ENCODE measurements around the gene SMC1B.
A peak's percentile ranks its signal among the peaks of the same experiment; 100 is the strongest.
"Not testable (repeated sequence)": the region's sequence is repeated elsewhere in the genome, so short reads cannot be mapped to it uniquely, and the experiment has no call there.

The SMC1B gene

GRCh38 chr22:45331486-45331885, 81.9 kb downstream of the SMC1B start:
- no peak for TF ChIP-seq CTCF (IDR thresholded peaks at IDR 0.05; ENCODE audit: insufficient read depth, low read depth, low read length, missing control alignments)
- no peak overlapping the region for H3K4me3 ChIP-seq (ENCODE audit: low read length)
- no peak for DNase-seq (ENCODE audit: low read depth)

GRCh38 chr22:45330548-45330947, 82.9 kb downstream of the SMC1B start:
- TF ChIP-seq CTCF (IDR thresholded peaks at IDR 0.05; ENCODE audit: insufficient read depth, low read depth, low read length, missing control alignments), result no peak

GRCh38 chr22:45329530-45329936, 83.9 kb downstream of the SMC1B start:
- H3K4me3 ChIP-seq (ENCODE audit: low read length), result no peak overlapping the region
- no peak for DNase-seq (ENCODE audit: low read depth)
- no peak for TF ChIP-seq CTCF (IDR thresholded peaks at IDR 0.05; ENCODE audit: insufficient read depth, low read depth, low read length, missing control alignments)

More at GRCh38 chr22:45330548-45330947, 82.9 kb downstream of the SMC1B start:
- DNase-seq (ENCODE audit: low read depth), result no peak
- H3K4me3 ChIP-seq (ENCODE audit: low read length), result no peak overlapping the region

- TF ChIP-seq CTCF (IDR thresholded peaks at IDR 0.05; ENCODE audit: insufficient read depth, low read depth, low read length, missing control alignments), result no peak
- no peak overlapping the region for H3K4me3 ChIP-seq (ENCODE audit: low read length)
- no peak for DNase-seq (ENCODE audit: low read depth)
Measured at GRCh38 chr22:45328822-45329529, 84.4 kb downstream of the SMC1B start.

GRCh38 chr22:45328261-45328660, 85.1 kb downstream of the SMC1B start:
- not testable (repeated sequence) for H3K4me3 ChIP-seq (ENCODE audit: low read length); DNase-seq (ENCODE audit: low read depth)

GRCh38 chr22:45324311-45324711, 89.1 kb downstream of the SMC1B start:
- TF ChIP-seq CTCF (IDR thresholded peaks at IDR 0.05; ENCODE audit: insufficient read depth, low read depth, low read length, missing control alignments), result no peak
- DNase-seq (ENCODE audit: low read depth), result peak; percentile 60
- H3K4me3 ChIP-seq (ENCODE audit: low read length), result no peak overlapping the region

GRCh38 chr22:45323695-45324094, 89.7 kb downstream of the SMC1B start:
- no peak for DNase-seq (ENCODE audit: low read depth)
- TF ChIP-seq CTCF (IDR thresholded peaks at IDR 0.05; ENCODE audit: insufficient read depth, low read depth, low read length, missing control alignments), result no peak
- H3K4me3 ChIP-seq (ENCODE audit: low read length), result no peak overlapping the region

All from epithelial cell of esophagus (primary cell).